ENCODE data around the gene TRAF5. TPM values are rescaled to one million over a fixed set of nuclear protein-coding genes. Genes with fewer than 3 reads are reported as not detected.

TRAF5 gene
- total and polyA plus RNA-seq, 2 of the 4 experiments (the other 2 are of a cell fraction) = 10.0 to 14.7 TPM

GRCh38 chr1:211352985-211353515, 26.4 kb downstream of the TRAF5 start:
- CTCF ChIA-PET = no interaction called here
- Histone ChIP-seq H2BK5ac (ENCODE audit: low read depth, low read length, poor library complexity, severe bottlenecking) (no peak overlapping the region), H3K14ac (replicated peaks; ENCODE audit: low read depth, low read length) (no peak overlapping the region), H3K18ac (ENCODE audit: low read depth, low read length) (no peak overlapping the region), H2BK15ac (ENCODE audit: low read depth, low read length) (no peak overlapping the region), H3K27me3 (ENCODE audit: control insufficient read depth, insufficient read depth, low read length) (no peaks in the 10 kb centered on the region), H4K91ac (ENCODE audit: insufficient read depth, low read depth, low read length) (no peak overlapping the region), H4K8ac (ENCODE audit: low read depth in 2 of 2, low read length in 2 of 2) (no peak overlapping the region), H3K4me3 (ENCODE audit: insufficient read depth, low read depth, low read length) (no peak overlapping the region), H4K5ac (ENCODE audit: low read depth, low read length) (no peak overlapping the region), H2AFZ (replicated peaks; ENCODE audit: low read length, poor library complexity) (no peak overlapping the region), H3K23ac (ENCODE audit: low read depth, low read length) (no peak overlapping the region), H2AK5ac (ENCODE audit: low read depth, low read length) (no peak overlapping the region), H2BK20ac (ENCODE audit: low read depth, low read length) (no peak overlapping the region), H3K79me1 (ENCODE audit: low read depth in 1 of 2, low read length in 2 of 2) (peaks cover 37 to 41% of the 10 kb centered on the region in 2 experiments), H3K4me2 (ENCODE audit: low read depth, low read length) (no peak overlapping the region), H3K27ac (ENCODE audit: insufficient read depth, low read length) (no peak overlapping the region), H2BK120ac (ENCODE audit: low read depth, low read length) (no peak overlapping the region), H3K9ac (ENCODE audit: low read depth, low read length) (no peak overlapping the region), H3K9me1 (ENCODE audit: insufficient read depth, low read length) (0 out of 2 replicates have a peak, but pooled peaks cover 11% of the 10 kb centered on the region), H3K56ac (ENCODE audit: extremely low read depth, insufficient read depth, low read length) (no peak overlapping the region), H2AK9ac (replicated peaks; ENCODE audit: low read depth, low read length, poor library complexity) (no peak overlapping the region), H3K4ac (ENCODE audit: low read depth, low read length) (no peak overlapping the region), H4K20me1 (ENCODE audit: insufficient read depth, low read length) (peaks cover 3% of the 10 kb centered on the region; the same call in 1 of the 2 replicates), H3K36me3 (ENCODE audit: control insufficient read depth, insufficient read depth, low read length) (peaks cover 19% of the 10 kb centered on the region), H3K4me1 (ENCODE audit: control insufficient read depth, insufficient read depth, low read length) (peaks cover 6% of the 10 kb centered on the region), H3K9me3 (ENCODE audit: control insufficient read depth, insufficient read depth, low read length) (no peaks in the 10 kb centered on the region)
- intact Hi-C loops (cut with micrococcal nuclease) = no loop called here
- in situ Hi-C loops (cut with MboI; ENCODE audit: low sequenced_read_pairs) = no loop called here
- BruUV-seq (replicated peaks) = no TSS peak
- ATAC-seq (ENCODE audit: low read depth) (no peak), DNase-seq (no peak)
- TF ChIP-seq RFX5 (IDR thresholded peaks at IDR 0.05; ENCODE audit: low read depth, low read length) (no peak), ELK1 (IDR thresholded peaks at IDR 0.05; ENCODE audit: borderline replicate concordance, low read depth, low read length) (no peak), RAD21 (IDR thresholded peaks at IDR 0.05; ENCODE audit: low read length) (peak; percentile 19; the same call in 1 of the 2 replicates), SMC3 (IDR thresholded peaks at IDR 0.05; ENCODE audit: low read depth, low read length) (0 out of 2 replicates have a peak, but pooled peaks have one; percentile 22), MXI1 (IDR thresholded peaks at IDR 0.05; ENCODE audit: borderline replicate concordance, low read depth, low read length) (no peak), CTCF (conservative IDR thresholded peaks at IDR 0.05; ENCODE audit: low read depth, low read length) (peak; percentile 44)
- dilution Hi-C loops (cut with HindIII; ENCODE audit: low sequenced_read_pairs, unreplicated experiment) = no loop called here
- no CpG with 5 or more reads among the region's 8 CpGs for WGBS, 2 experiments (ENCODE audit: extremely low coverage in 2 of 2, insufficient read length in 1 of 2)
- POLR2A ChIA-PET (ENCODE audit: unreplicated experiment) = no interaction called here
